ENCODE results near the gene DYNLT1.

Gene DYNLT1

DNA sequence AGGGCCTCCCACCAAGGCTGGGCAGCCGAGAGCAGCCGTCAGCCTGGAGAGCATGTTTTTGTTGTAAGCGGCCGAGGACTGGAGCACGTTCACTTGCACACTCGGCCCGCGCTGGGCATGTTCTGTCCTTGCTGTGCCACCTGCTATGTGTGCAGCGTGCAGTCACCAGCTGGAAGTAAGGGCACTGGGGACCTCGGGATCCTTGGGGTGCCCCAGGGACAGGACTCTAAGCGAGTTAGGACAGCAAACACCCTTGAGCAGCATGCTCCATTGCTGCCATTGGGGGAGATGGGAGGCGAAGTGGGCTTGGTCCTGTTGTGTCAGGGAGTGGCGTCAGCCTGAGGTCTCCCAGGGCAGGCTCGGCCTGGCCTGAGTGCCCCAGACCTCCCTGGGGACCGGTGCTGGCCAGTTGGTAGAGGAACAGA, 18.6 kb downstream of the DYNLT1 start:
- TF ChIP-seq, protein P1, sequence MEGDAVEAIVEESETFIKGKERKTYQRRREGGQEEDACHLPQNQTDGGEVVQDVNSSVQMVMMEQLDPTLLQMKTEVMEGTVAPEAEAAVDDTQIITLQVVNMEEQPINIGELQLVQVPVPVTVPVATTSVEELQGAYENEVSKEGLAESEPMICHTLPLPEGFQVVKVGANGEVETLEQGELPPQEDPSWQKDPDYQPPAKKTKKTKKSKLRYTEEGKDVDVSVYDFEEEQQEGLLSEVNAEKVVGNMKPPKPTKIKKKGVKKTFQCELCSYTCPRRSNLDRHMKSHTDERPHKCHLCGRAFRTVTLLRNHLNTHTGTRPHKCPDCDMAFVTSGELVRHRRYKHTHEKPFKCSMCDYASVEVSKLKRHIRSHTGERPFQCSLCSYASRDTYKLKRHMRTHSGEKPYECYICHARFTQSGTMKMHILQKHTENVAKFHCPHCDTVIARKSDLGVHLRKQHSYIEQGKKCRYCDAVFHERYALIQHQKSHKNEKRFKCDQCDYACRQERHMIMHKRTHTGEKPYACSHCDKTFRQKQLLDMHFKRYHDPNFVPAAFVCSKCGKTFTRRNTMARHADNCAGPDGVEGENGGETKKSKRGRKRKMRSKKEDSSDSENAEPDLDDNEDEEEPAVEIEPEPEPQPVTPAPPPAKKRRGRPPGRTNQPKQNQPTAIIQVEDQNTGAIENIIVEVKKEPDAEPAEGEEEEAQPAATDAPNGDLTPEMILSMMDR (IDR thresholded peaks at IDR 0.05), result no peak
- Histone ChIP-seq H3K27ac (peak overlapping the region; percentile 83 to 93), H3K4me3 (peak overlapping the region; percentile 37)
- peak; percentile 91 for DNase-seq (ENCODE audit: low spot score)

DNA sequence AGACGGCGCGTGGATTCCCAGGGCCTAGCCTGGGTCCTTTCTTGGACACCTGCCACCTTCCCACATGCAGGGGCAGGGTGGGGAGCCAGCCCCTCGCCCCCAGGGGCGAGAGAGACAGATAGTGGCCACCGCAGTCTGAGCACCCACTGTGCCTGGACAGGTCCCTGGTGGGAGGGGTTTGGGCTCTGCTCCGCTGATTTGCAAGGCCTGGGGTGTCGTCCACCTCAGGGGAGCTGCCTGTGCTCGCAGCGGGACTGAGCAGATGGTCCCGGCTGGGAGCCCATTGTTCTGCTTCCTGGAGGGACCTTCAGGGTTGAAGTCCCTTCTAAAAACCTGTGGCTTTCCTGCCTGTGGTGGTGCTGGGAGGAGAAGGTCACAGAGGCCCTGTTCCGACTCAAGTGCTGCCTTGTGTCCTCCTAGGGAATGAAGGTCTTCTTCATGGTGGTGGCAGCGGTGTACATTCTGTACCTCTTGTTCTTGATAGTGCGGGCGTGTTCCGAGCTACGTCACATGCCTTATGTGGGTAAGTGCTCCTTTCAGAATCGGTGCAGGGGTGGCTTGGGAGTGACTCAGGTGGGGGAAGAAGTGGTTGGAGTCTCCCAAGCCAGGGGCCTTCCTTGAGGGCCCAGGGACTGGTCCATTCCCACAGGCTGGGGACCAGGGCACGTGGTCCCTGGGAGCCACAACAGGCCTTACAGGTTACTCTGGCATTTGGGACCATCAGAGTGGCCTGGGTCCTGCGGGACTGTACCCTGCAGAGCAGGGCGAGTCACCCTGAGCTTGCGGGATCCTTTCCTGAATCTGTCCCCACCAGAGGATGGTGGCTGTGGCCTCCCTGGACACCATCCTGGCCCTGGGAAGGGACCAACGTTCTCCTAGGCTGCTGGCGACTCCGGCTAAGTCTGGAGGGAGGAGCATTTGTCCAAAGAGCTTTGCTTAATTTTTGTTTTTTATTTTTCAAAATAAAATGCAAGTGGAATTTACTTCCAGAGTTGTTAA, 19.6 kb downstream of the DYNLT1 start:
- Histone ChIP-seq H3K4me3 (no peak overlapping the region), H3K27ac (peak overlapping the region; percentile 83 to 93)
- TF ChIP-seq, protein P1 (IDR thresholded peaks at IDR 0.05), result no peak
- DNase-seq (ENCODE audit: low spot score), result peak; percentile 65

DNA sequence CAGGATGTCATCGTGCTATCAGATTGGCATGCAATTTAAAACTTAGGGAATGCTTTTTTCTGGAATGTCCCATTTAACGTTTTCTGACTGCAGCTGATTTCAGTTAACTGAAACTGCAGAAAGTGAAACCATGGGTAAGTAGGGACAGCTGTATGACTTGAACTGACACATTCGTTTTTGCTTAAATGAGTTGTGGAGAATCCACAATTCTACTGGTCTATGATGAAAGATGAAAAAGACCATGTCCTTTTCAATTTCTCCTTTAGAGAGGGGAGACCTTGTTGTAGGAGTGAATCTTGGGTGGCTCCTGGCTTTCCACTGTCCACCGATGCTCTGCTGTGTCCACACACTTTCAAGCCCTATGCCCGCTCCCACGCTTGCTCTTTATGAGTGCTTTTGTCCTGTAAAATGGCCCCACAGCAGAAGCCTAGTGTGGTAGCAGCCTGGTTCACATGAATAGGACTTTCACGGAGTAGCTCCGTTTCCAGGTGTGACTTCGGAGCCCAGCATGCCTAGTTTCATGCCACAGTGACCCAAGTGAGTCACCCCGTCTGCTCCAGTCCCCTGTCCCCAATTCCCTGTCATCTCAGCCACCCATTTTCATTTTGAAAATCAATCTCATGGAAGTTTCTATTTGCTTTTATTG, 21.9 kb downstream of the DYNLT1 start:
- DNase-seq (ENCODE audit: low spot score), result no peak
- TF ChIP-seq, protein P1 (IDR thresholded peaks at IDR 0.05), result no peak
- H3K4me3 ChIP-seq, result no peak overlapping the region
- no peak overlapping the region for H3K27ac ChIP-seq

DNA sequence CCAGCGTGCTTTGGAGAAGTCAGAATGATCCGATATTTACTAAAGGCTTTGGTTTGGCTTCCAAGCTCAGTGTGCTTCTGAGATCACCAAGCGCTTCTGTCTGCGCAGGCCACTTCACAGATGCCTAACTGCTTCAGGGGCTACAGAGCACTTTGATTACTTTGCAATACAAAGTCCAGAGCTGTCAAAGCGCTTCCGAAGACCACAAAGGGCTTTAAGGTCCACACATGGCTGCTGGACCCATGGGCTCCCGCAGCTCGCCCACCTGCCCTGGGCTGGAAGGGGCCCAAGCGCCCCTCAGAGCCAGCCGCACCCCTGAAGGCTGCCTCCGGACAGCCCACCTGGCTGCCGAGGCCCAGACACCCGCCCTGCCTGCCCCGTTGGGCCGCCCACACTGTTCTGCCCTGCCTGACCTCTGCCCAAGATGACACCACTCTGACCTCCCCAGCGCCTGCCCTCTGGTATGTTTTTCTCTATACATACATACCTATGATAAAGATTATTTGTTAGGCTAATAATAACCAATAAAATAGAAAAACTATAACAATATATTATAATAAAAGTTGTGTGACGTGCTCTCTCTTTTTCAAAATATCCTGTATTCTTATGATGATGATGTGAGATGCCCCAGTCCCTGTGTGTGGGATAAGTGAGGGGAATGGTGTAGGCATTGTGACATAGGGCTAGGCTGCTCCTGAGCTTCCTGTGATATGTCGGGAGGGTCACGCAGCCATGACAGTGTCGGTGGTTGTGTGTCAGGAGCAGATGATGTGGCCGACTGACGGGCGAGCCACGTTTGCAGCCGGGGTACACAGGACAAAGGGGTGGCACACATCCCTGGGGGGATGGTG, 22.6 kb downstream of the DYNLT1 start:
- DNase-seq (ENCODE audit: low spot score), result no peak
- no peak overlapping the region for H3K4me3 ChIP-seq
- TF ChIP-seq, protein P1 (IDR thresholded peaks at IDR 0.05), result no peak
- H3K27ac ChIP-seq, result no peak overlapping the region

DNA sequence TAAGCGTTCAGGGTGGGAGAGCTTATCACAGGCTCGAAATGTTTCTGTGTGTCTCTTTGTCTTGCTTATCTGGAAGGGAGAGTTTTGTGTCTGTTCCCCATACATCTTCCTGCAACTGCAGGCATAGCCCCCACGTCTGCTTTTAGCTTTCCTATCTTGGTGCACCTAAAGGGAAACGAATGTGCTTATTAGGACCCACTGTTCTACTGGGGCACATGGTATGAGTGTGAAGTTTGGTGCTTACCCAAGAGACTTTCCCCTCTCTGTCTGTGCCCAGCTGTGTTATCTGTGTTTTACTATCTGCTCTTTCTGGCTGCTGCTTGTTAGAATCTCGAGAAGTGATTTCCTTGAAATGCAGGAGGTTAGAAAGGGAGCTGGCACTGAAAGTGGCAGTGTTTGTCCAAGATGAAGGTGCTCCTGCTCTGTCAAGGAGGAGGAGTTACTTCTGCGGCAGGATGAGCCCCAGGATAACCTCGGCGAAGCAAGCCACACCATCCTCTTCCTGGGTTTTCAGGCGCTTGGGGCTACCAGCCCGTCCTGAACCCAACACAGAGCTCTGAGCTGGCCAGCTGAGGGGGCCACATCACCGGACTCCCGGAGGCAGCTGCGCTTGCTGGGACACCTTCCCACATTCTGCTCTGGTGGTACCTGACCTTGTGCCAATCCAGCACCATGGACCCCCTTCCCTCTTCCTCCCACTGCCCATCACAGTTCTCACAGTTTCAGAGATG, 23.4 kb downstream of the DYNLT1 start:
- peak; percentile 60 for DNase-seq (ENCODE audit: low spot score)
- peak overlapping the region in 1 of 2 donors; percentile 45 for H3K27ac ChIP-seq
- TF ChIP-seq, protein P1 (IDR thresholded peaks at IDR 0.05), result no peak
- H3K4me3 ChIP-seq, result no peak overlapping the region
